ENCODE data around the gene RPTOR. TPM values are rescaled to one million over a fixed set of nuclear protein-coding genes. Genes with fewer than 3 reads are reported as not detected.
A peak's percentile ranks its signal among the peaks of the same experiment; 100 is the strongest.

The RPTOR gene
- total RNA-seq, 2 experiments from 2014 or later: 88.9 to 91.8 TPM

DNA sequence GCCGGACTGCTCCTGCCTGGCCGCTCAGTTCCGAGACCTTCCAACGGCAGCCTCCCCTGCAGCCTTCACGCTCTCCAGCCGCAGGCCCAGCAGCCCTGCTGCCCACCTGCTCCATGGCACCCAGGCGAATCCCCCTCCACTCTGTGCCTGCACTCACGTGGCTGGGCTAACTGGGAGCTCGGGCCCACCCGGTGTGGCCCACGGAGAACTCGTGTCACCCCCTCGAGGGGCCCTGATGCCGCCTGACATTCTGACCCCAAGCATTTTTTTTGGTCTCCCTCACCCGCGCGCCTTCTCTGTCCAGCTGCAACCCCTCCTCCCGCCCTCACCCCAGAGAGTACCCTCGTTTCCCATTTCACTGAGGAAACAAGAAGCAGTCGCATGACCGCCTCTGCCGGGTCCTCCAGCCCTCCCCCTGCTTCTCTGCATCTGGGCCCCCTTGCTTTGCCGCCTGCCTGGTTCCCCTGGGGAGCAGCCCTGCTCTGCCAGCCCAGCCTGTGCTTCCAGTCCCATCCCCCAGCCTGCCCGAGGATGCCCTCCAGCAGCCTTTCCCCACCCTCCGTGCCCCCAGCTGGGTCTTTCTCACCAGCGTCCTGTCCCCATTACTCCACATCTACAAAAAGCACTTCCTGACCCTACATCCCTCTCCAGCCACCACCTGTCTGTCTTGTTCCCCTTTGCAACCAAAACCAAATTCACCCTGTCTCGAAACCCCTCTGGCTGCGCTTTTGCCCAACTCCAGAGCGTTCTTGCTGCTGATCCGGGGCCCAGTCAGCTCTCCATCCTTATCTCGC, 300.6 kb downstream of the RPTOR start:
- CTCF ChIA-PET: interaction anchor here (0.7 to 1.4 kb wide), 4 partner anchors 11 to 98 kb away, joined by 3 read pairs; no protein-coding TSS in a partner anchor
- H3K27ac Mint-ChIP-seq: peak overlapping the region; percentile 96
- peaks cover 59% of the 10 kb centered on the region for H3K4me1 Mint-ChIP-seq
- H3K27me3 Mint-ChIP-seq: no peaks in the 10 kb centered on the region
- POLR2A ChIA-PET: interaction anchor here (1.4 to 5.0 kb wide), 3 partner anchors 11 to 48 kb away, joined by 8 to 49 read pairs (median 25); no protein-coding TSS in a partner anchor
- peaks cover 56% of the 10 kb centered on the region for H3K36me3 Mint-ChIP-seq (ENCODE audit: low read depth)
- H3K9me3 Mint-ChIP-seq: no peaks in the 10 kb centered on the region
- no peak overlapping the region for H3K4me3 Mint-ChIP-seq
- no peak for DNase-seq

GRCh38 chr17:80845863-80846671, 301.4 kb downstream of the RPTOR start:
- CTCF ChIA-PET: interaction anchor here (1.3 to 1.4 kb wide), 3 partner anchors 10 to 19 kb away, joined by 3 read pairs; no protein-coding TSS in a partner anchor
- Mint-ChIP-seq H3K9me3 (no peaks in the 10 kb centered on the region), H3K27me3 (no peaks in the 10 kb centered on the region), H3K4me1 (peaks cover 67% of the 10 kb centered on the region), H3K27ac (peak overlapping the region; percentile 96), H3K4me3 (no peak overlapping the region), H3K36me3 (ENCODE audit: low read depth) (peaks cover 64% of the 10 kb centered on the region)
- no peak for DNase-seq
- POLR2A ChIA-PET: interaction anchor here (1.4 to 5.0 kb wide), 5 partner anchors 10 to 47 kb away, joined by 8 to 49 read pairs (median 25); no protein-coding TSS in a partner anchor

- no peaks in the 10 kb centered on the region for H3K9me3 Mint-ChIP-seq
- CTCF ChIA-PET: interaction anchor here (0.9 to 1.6 kb wide), 8 partner anchors 8 to 139 kb away, joined by 3 to 15 read pairs (median 3); no protein-coding TSS in a partner anchor
- POLR2A ChIA-PET: interaction anchor here (1.0 to 5.0 kb wide), 23 partner anchors 8 to 392 kb away, joined by 3 to 108 read pairs (median 6); no protein-coding TSS in a partner anchor
- H3K36me3 Mint-ChIP-seq (ENCODE audit: low read depth): peaks cover 72% of the 10 kb centered on the region
- H3K4me3 Mint-ChIP-seq: no peak overlapping the region
- H3K4me1 Mint-ChIP-seq: peaks cover 73% of the 10 kb centered on the region
- peak overlapping the region; percentile 96 for H3K27ac Mint-ChIP-seq
- no peak for DNase-seq
- no peaks in the 10 kb centered on the region for H3K27me3 Mint-ChIP-seq
Measured at GRCh38 chr17:80846932-80847331, 302.3 kb downstream of the RPTOR start.

DNA sequence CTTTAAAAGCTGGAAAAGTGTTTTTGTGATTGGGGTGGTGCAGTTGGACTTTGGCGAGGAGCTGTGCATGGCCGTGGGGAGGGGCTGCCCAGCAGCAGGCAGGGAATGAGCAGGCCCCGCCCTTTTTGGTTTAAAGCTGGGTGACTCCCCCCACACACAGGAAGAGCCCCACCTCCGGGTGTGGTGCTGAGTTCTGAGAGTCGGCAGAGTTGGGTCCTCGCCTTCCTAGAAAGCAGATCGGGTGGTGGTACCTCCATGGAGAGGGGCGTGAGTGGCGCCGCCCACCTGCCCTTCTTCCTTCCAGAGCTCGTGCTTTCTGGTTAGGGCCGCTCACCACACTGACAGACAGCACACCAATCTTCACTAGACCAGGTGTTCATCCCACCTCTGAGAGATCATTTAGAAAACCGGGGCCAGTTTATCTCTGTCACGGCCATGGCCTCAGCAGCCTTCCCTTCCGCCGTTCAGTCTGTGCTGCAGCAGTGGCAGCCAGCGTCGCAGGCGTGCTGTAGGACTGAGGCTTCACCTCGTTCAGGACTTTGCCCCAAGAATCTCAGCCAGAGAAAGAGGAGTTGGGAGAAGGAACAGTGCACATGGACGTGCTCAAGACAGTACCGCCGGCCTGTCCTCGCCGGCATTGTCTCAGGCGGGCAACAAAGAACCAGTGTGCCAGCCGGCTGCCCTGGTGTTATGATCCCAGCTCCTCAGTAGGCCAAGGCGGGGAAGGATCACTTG, 303.0 kb downstream of the RPTOR start:
- CTCF ChIA-PET: interaction anchor here (0.7 to 1.6 kb wide), 13 partner anchors 9 to 139 kb away, joined by 3 to 15 read pairs (median 3); no protein-coding TSS in a partner anchor
- H3K27me3 Mint-ChIP-seq: no peaks in the 10 kb centered on the region
- DNase-seq: peak; percentile 88
- H3K36me3 Mint-ChIP-seq (ENCODE audit: low read depth): peaks cover 74% of the 10 kb centered on the region
- H3K4me3 Mint-ChIP-seq: peak overlapping the region; percentile 6
- peak overlapping the region; percentile 96 for H3K27ac Mint-ChIP-seq
- POLR2A ChIA-PET: interaction anchor here (0.7 to 5.0 kb wide), 26 partner anchors 9 to 393 kb away, joined by 3 to 108 read pairs (median 6); no protein-coding TSS in a partner anchor
- H3K4me1 Mint-ChIP-seq: peaks cover 77% of the 10 kb centered on the region
- no peaks in the 10 kb centered on the region for H3K9me3 Mint-ChIP-seq

GRCh38 chr17:80848449-80849102, 303.9 kb downstream of the RPTOR start:
- Mint-ChIP-seq H3K4me1 (peaks cover 79% of the 10 kb centered on the region), H3K36me3 (ENCODE audit: low read depth) (peaks cover 79% of the 10 kb centered on the region), H3K27me3 (no peaks in the 10 kb centered on the region), H3K27ac (peak overlapping the region; percentile 96), H3K4me3 (no peak overlapping the region), H3K9me3 (no peaks in the 10 kb centered on the region)
- CTCF ChIA-PET: interaction anchor here (1.0 to 1.6 kb wide), 4 partner anchors 43 to 119 kb away, joined by 3 read pairs; no protein-coding TSS in a partner anchor
- no peak for DNase-seq
- POLR2A ChIA-PET: interaction anchor here (1.3 to 5.0 kb wide), 13 partner anchors 10 to 90 kb away, joined by 4 to 108 read pairs (median 13); no protein-coding TSS in a partner anchor

GRCh38 chr17:80849119-80849518, 304.5 kb downstream of the RPTOR start:
- no peak for DNase-seq
- Mint-ChIP-seq H3K36me3 (ENCODE audit: low read depth) (peaks cover 81% of the 10 kb centered on the region), H3K27ac (peak overlapping the region; percentile 96), H3K9me3 (no peaks in the 10 kb centered on the region), H3K4me3 (no peak overlapping the region), H3K27me3 (no peaks in the 10 kb centered on the region), H3K4me1 (peaks cover 79% of the 10 kb centered on the region)
- CTCF ChIA-PET: no interaction called here
- POLR2A ChIA-PET: interaction anchor here (2.5 to 5.0 kb wide), 4 partner anchors 10 to 44 kb away, joined by 13 to 108 read pairs (median 44); no protein-coding TSS in a partner anchor

GRCh38 chr17:80850109-80850508, 305.5 kb downstream of the RPTOR start:
- Mint-ChIP-seq H3K9me3 (no peaks in the 10 kb centered on the region), H3K4me3 (no peak overlapping the region), H3K4me1 (peaks cover 87% of the 10 kb centered on the region), H3K27me3 (no peaks in the 10 kb centered on the region), H3K36me3 (ENCODE audit: low read depth) (peaks cover 90% of the 10 kb centered on the region), H3K27ac (peak overlapping the region; percentile 53)
- ChIA-PET POLR2A (interaction anchor here (1.4 to 2.4 kb wide), 3 partner anchors 17 to 87 kb away, joined by 3 to 9 read pairs (median 7); no protein-coding TSS in a partner anchor), CTCF (no interaction called here)
- no peak for DNase-seq

- peak overlapping the region; percentile 53 for H3K27ac Mint-ChIP-seq
- ChIA-PET POLR2A (interaction anchor here (1.4 to 2.4 kb wide), 3 partner anchors 18 to 87 kb away, joined by 3 to 9 read pairs (median 7); no protein-coding TSS in a partner anchor), CTCF (interaction anchor here (0.6 kb wide), 1 partner anchor 245 kb away, joined by 3 read pairs; no protein-coding TSS in a partner anchor)
- no peaks in the 10 kb centered on the region for H3K27me3 Mint-ChIP-seq
- no peaks in the 10 kb centered on the region for H3K9me3 Mint-ChIP-seq
- DNase-seq: no peak
- no peak overlapping the region for H3K4me3 Mint-ChIP-seq
- peaks cover 91% of the 10 kb centered on the region for H3K36me3 Mint-ChIP-seq (ENCODE audit: low read depth)
- H3K4me1 Mint-ChIP-seq: peaks cover 88% of the 10 kb centered on the region
Measured at GRCh38 chr17:80850817-80851216, 306.2 kb downstream of the RPTOR start.

DNA sequence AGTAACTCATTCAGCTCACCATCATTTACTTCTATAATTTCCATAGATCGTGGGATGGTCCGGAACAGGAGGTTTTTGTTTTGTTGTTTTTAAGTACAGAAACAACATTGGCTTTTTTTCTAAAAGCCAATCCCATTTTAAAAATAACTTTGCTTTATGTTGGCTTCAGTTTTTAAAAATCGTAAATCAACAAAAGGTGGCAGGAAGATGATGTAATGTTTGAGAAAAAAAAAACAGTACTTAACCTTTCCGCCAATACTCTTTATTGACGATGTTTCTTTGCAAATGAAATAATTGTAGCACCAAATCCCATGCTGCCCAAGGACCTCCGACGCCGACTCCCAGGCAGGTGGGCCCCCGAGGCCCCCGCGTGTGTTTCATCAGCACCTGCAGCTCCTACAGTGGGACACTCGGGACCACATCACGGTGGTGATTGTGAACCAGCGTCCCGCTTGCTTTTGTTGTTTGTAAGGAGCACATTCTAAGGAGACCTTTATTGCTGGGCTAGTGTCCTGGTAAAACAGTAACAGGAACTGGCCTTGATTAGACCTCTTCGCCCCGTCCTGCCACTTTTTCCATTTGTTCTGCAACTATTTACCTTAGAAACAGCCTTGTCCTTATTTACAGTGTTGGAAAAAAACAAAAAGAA, 306.8 kb downstream of the RPTOR start:
- ChIA-PET POLR2A (interaction anchor here (2.0 to 2.4 kb wide), 2 partner anchors 18 to 41 kb away, joined by 7 to 9 read pairs; no protein-coding TSS in a partner anchor), CTCF (interaction anchor here (0.6 kb wide), 1 partner anchor 245 kb away, joined by 3 read pairs; no protein-coding TSS in a partner anchor)
- H3K36me3 Mint-ChIP-seq (ENCODE audit: low read depth): peaks cover 91% of the 10 kb centered on the region
- H3K9me3 Mint-ChIP-seq: no peaks in the 10 kb centered on the region
- no peak overlapping the region for H3K4me3 Mint-ChIP-seq
- no peaks in the 10 kb centered on the region for H3K27me3 Mint-ChIP-seq
- peaks cover 88% of the 10 kb centered on the region for H3K4me1 Mint-ChIP-seq
- DNase-seq: no peak
- peak overlapping the region; percentile 55 for H3K27ac Mint-ChIP-seq

GRCh38 chr17:80852476-80853015, 307.9 kb downstream of the RPTOR start:
- H3K27ac Mint-ChIP-seq: no peak overlapping the region
- no peaks in the 10 kb centered on the region for H3K27me3 Mint-ChIP-seq
- H3K4me3 Mint-ChIP-seq: no peak overlapping the region
- peaks cover 91% of the 10 kb centered on the region for H3K36me3 Mint-ChIP-seq (ENCODE audit: low read depth)
- no peak for DNase-seq
- peaks cover 88% of the 10 kb centered on the region for H3K4me1 Mint-ChIP-seq
- POLR2A ChIA-PET: interaction anchor here (2.4 kb wide), 1 partner anchor 40 kb away, joined by 7 read pairs; no protein-coding TSS in a partner anchor
- CTCF ChIA-PET: no interaction called here
- H3K9me3 Mint-ChIP-seq: no peaks in the 10 kb centered on the region

DNA sequence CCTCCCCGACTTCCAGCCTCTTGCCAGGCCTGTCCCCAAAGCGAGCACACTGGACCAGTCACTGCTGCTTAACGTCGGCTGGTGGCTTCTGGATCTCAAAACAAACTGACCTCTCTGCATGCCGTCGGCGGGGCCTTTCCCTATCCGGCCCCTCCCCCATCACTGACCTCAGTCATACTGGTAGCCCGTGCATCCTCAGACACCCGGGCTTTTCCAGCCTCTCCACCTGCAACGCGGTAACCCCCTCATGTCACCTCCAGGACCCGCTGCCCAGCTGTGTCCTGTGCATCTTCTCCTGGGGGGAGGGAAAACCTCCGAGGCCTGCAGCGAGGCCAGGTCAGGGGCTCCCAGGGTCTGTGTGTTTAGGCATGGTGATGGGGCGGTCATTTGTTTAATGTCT, 308.4 kb downstream of the RPTOR start:
- ChIA-PET POLR2A (no interaction called here), CTCF (no interaction called here)
- no peak overlapping the region for H3K27ac Mint-ChIP-seq
- H3K4me1 Mint-ChIP-seq: peaks cover 88% of the 10 kb centered on the region
- H3K27me3 Mint-ChIP-seq: no peaks in the 10 kb centered on the region
- no peak for DNase-seq
- no peaks in the 10 kb centered on the region for H3K9me3 Mint-ChIP-seq
- no peak overlapping the region for H3K4me3 Mint-ChIP-seq
- H3K36me3 Mint-ChIP-seq (ENCODE audit: low read depth): peaks cover 90% of the 10 kb centered on the region

Measured in activated CD4-positive, alpha-beta memory T cell treated with anti-CD3 and anti-CD28 coated beads, Interleukin-2, amount 10 ng/mL, durations not matched to agents 7 days and 5 days (primary cell).